ENCODE measurements around the gene MANEAL.
A peak's percentile ranks its signal among the peaks of the same experiment; 100 is the strongest.
"Not testable (repeated sequence)": the region's sequence is repeated elsewhere in the genome, so short reads cannot be mapped to it uniquely, and the experiment has no call there.

Gene MANEAL

GRCh38 chr1:37793773-37794371 is at the start of gene MANEAL:
TSS of gene MANEAL (plus strand) at chr1:37793847. CDS start at chr1:37794183, 336 bp downstream.
- DNase-seq (ENCODE audit: low spot score): peak; percentile 63

- DNase-seq (ENCODE audit: low spot score): no peak
Observed at GRCh38 chr1:37746806-37747205, 46.8 kb upstream of the MANEAL start.

GRCh38 chr1:37748565-37748964 is 45.1 kb upstream of the MANEAL start:
- no peak for DNase-seq (ENCODE audit: low spot score)

GRCh38 chr1:37752213-37752582 is 41.4 kb upstream of the MANEAL start:
- no peak for DNase-seq (ENCODE audit: low spot score)

DNA sequence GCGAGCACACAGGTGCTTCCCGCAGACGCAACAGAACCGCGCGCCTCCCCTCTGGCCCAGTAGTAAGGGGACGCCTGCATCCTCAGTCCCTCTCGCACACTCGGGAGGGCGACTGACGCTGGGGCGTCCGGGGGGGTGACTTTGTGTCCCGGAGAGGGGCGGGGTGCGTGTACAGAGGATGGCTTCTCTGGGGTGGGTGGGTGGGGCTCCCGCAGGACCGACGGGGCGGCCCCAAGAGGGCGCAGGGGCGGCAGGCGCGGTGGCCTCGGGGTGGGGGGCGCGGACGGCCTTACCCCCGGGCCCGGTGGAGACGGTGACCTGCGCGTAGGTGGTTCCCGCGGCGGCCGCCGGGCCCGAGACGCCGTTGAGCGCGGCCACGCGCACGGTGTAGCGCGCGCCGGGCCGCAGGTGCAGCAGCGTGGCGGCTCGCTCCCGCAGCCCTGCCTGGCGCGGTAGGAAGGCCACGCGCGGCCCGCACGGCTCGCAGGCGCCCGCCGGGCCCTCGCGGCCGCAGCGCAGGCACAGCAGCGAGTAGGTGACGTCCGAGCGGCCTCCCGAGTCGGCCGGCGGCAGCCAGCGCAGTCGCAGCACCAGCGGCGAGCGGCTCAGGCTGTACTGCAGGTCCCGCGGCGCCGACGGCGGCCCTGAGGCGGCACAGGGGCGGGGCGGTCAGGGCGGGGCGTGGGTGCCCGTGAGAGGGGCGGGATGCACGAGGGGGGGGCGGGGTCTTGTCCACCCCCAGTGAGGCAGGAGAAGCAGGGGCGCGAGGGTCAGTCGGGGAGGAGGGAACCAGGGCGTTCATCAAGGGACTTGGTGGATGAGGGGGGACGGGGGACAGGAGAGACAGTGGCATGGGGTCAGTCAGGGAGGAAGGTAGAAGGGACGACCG is 40.8 kb upstream of the MANEAL start:
- peak; percentile 53 for DNase-seq (ENCODE audit: low spot score)

DNA sequence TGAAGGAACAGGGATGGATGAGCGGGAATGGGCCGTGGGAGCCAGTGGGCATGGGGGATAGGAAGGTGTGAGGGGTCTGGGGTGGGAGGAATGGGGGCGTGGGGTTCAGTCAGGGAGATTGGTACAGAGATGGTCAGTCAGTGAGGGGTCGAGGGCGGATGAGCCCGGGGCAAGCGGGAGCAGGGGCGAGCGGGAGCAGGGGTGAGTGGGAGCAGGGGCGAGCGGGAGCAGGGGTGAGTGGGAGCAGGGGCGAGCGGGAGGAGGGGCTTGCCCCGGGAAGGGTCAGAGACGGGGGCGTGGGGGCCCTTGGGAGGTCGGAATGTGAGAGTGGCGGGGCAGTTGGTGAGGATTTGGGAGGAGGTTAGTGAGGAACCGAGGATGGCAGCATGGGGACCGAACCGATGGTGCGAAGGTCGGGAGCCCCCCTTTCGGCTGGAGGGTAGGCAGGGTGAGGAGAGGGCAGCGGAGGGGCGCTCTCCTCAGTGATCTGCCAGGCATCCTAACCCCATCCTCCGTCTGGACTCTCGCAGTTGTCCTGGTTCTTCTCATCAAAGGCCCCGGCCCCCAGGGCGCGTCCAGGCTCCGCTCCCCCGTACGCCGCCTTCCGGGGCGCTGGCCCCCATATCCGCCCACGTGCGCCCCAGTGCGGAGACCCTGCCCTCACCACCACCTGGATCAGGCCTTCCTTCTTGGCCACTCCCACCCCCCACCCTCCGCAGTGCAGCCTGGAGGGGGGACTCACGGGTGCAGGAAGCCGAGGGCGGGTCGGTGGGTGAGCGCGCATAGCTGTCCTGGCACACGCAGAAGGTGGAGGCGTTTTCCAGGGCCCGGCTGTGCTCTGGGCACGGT is 40.0 kb upstream of the MANEAL start:
- no peak for DNase-seq (ENCODE audit: low spot score)

DNA sequence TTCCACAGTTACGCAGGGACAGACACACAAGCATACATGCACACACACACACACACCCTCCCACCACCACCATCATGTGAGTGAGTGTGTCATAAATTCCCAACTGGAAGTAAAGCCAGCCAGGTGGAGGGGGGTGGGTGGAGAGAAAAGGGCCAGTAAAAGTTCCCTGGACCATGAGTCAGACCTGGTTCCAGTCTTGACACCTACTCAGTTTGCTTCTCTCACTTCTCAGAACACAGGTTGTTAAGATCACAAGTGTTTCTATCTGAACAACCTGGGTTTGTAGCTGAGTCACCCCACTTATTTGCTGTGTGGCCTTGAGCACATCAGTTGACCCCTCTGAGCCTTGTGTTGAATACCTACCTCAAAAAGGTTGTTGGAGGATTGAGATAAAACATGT is 38.4 kb upstream of the MANEAL start:
- DNase-seq (ENCODE audit: low spot score): no peak

DNA sequence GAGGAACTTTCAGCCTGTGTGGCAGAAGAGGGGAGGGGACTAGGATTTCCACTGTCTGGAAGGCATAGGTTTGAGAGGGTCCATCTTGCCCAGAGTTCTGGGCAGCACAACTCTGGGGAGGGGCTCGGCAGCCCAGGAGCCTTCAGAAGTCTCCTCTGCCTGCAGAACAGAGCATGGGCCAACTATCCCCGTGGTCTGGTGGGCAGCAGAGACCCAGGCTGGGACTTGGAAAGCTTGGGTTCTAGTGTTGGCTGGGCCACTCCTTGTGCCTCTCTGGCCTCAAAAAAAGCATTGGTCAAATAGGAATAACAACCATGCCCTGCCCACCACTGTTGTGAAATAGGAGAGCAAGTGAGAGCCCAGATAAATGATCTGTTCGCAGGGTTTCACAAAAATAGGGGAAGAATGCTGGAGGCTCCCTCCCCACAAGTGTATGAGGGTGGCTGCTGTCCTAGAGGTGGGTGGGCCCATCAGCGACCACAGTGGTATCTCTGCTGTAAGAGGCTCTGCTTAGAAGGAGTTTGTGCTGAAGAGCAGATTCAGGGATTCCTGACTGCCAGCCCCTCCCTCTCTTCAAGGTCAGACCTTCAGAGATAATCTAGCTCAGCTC is 37.6 kb upstream of the MANEAL start:
- no peak for DNase-seq (ENCODE audit: low spot score)

GRCh38 chr1:37759451-37759850 is 34.2 kb upstream of the MANEAL start:
- no peak for DNase-seq (ENCODE audit: low spot score)

- DNase-seq (ENCODE audit: low spot score): no peak
Observed at GRCh38 chr1:37761416-37762095, 32.1 kb upstream of the MANEAL start.

DNA sequence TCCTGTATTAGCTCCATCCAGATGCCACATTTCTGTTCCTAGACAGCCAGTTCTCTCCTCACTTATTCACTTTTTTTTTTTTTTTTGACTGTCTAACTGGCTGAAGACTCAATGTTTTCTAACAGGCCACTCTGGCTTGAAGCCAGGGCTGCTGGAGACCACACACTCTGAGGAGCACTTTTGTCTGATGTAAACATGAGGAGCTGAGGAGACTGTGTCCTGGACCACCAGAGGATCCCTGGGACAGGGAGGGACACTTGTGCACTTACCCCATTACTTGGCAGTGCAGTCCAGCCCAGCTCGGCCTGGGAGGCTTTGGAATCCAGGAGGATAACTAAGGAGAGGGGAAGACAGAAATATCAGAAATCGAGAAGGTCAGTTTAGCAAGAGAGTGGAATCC is 31.1 kb upstream of the MANEAL start:
- DNase-seq (ENCODE audit: low spot score): no peak

DNA sequence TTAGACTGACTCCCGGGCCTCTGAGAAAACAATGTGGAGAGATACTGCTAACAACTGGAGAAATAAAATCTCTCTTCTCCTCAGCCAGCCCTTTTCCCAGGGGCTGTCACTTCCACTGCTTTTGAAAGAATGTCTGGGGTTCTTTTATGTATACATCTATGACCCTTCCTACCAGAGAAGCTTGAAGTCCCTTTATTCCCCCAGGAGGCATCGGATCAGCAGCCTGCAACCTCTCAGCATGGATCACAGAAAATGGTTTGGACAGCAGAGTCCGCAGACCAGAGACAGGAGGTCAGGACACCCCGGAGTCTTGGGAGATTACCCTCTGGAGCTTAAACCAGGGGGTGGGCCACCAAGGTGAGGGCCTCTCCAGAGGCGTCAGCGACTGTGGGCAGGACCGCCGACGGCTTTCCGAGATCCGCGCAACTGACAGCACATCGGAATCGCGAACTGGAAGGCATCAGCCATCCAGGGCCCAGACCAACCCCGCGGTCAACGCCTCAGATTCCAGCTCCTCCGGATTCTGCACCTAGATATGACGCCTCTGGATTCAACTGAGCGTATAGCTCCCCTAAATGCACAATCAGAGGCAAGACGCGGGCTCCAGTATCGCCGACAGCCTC is 29.7 kb upstream of the MANEAL start:
- no peak for DNase-seq (ENCODE audit: low spot score)

DNA sequence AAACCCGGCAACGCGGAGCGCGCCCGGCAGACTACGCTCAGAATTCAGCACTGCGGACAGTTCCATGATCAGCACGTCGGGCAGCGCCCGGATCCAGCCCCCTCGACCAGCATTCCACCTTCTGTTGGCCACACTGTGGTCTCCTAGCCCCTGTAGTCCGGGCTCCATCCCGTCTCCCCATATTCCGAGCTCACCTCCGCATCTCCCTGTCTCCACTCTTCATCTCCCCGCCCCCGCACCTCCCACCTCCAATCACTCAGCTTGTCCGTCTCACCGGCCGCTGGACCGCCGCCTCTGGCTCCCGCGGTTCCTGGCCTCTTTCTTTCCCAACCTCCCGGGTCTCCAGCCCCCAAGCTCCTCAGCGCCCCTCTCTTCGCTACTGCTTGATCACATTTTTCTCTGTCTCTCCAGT is 29.2 kb upstream of the MANEAL start:
- peak; percentile 68 for DNase-seq (ENCODE audit: low spot score)

DNA sequence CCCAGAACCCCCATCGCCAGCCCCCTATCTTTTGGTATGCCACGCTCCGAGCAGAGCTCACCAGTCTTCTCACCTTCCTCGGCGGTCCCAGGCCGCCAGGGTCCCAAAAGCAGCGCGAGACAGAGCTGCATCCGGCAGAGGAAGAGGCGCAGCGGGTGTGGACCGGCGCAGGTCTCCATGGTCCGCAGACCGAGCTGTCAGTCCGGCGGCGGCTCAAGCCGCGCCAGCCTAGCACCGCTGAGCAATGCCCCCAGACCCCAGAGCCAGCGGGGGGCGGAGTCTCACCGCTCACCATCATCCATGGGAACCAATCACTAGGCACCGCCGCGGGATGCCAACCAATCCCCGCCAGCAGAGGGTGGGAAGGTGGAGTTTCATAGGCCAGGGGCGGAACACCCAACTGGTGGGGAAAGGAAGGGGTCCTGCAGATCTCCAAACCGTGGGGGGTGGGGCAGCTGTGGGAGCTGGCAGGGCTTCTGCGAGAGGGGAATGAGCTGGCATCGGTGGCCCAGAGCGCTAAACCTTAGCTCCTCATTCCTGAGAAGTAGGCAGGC is 28.7 kb upstream of the MANEAL start, which contains the start of gene EPHA10:
EPHA10 (minus strand) TSS at position 233 of the 554 bp plus-strand sequence; CDS start at position 179, 54 bp downstream.
- DNase-seq (ENCODE audit: low spot score): no peak

DNA sequence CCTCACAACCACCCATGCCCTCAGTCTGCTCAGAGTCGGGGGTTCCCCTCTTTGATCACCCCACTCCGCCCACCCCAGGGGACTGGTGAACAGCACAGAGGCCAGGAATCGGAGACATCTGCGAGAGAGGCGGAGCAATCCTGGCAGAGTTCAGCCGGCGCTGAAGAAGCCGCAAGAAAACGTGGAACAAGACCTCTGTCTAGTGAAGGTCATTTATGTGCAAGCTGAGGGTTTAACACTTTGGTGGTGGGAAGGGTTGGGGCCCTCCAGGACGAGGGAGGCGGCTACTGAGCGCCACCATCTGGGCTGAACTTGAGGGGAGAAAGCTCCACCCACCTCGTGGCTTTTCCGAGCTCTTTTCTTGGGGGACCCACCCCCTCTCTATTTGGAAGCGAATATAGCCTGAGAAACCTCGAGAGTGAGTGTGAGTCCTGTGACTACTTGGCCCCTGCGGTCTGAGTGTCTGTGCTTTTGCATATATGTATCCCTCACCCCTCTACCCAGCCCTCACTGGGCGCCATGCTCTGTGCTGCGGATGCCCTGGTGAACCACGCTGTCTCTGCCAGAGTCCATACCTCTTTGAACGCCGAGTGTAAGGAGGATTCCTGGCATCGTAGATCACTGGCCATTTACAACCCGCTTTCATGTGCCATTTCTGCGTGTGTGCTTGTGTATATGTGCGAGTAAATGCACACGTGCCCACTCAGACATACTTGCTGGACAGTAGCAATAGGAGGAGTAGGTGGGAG is 27.6 kb upstream of the MANEAL start:
- no peak for DNase-seq (ENCODE audit: low spot score)

DNA sequence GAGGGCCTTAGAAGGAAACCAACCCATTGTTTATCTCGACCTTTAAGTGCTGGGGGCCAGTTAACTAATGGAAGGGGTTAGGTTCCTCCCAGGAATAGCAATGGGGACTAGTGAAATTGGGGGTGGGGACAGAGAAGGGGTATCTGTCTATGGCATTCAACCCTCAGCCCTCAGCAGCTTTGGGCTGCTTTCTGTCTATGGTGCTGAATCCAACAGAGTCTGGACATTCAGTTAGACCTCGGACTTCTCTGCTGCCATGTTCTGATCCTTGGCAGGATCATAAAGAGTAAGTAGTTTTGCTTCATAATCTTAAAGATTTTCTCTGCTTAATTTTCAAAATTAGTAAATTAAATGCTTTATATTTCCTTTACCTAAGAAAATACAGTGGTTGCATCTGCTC is 26.2 kb upstream of the MANEAL start:
- no peak for DNase-seq (ENCODE audit: low spot score)

DNA sequence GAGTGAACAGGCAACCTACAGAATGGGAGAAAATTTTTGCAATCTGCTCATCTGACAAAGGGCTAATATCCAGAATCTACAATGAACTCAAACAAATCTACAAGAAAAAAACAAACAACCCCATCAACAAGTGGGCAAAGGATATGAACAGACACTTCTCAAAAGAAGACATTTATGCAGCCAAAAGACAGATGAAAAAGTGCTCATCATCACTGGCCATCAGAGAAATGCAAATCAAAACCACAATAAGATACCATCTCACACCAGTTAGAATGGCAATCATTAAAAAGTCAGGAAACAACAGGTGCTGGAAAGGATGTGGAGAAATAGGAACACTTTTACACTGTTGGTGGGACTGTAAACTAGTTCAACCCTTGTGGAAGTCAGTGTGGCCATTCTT is 22.2 kb upstream of the MANEAL start:
- DNase-seq (ENCODE audit: low spot score): not testable (repeated sequence)

DNA sequence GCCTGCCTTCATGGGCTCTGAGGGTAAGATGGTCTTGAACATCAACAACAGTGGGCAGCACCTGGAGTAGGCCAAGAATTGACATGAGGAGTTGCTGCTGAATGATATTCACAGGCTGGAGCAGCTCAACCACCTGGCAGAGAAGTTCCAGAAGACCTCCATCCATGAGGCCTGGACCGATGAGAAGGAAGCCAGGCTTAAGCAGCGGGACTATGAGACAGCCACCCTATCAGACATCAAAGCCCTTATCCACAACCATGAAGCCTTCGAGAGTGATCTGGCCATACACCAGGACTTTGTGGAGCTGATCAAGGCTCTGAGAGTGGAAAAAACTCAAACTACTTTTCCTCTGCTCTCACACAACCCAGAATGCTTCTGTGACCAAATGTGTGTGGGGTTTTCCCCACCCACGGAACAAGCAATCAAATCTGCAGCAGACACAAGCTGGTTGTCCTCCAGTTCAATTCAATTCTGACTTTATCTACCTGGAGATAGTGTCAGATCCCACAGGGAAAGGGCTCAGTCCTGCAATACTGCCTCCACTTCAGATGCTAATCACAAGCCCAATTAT is 16.6 kb upstream of the MANEAL start:
- DNase-seq (ENCODE audit: low spot score): no peak

DNA sequence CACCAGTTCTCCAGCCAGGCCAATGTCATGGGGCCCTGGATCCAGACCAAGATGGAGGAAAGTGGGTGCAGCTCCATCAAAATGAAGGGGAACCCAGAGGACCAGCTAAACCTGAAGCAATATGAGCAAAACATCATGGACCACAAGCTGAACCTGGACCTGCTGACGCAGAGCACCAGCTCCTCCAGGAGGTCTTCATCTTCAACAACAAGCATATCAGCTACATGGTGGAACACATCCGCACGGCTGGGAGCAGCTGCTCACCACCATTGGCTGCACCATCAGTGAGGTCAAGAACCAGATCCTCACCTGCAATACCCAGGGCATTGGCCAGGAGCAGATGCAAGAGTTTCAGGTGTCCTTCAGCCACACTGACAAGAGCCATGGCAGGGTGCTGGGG is 15.0 kb upstream of the MANEAL start:
- no peak for DNase-seq (ENCODE audit: low spot score)

DNA sequence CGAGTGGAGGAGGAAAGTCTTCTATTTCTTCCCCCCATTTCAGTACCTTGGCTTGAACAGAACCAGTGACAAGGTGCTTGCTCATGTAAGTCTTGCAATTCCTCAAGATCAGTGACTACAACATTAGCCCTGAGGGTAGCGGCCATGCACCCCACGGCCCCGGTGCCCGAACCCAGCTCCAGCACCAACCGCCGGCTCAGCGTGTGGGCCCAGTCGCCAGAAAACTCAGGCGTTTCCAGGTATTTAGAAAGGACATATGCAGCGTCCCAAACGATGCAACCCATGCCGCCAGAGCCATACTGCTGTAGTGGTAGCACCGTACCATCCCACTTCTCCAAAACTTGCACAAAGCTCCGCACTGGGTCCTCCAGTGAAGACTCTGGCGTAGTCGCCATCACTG is 11.2 kb upstream of the MANEAL start:
- no peak for DNase-seq (ENCODE audit: low spot score)

All from AG08395 (cell line).